HG02571 (cell line): ENCODE measurements around the gene CLOCK.

ENCODE experiments used
- ATAC-seq: cut with Tn5 transposase; IDR thresholded peaks from one replicate; pipeline ENCODE4 v1.9.1; 2021; ENCODE audit warnings: mild to moderate bottlenecking, moderate library complexity; ENCODE audit not compliant: unreplicated experiment

The CLOCK gene

DNA sequence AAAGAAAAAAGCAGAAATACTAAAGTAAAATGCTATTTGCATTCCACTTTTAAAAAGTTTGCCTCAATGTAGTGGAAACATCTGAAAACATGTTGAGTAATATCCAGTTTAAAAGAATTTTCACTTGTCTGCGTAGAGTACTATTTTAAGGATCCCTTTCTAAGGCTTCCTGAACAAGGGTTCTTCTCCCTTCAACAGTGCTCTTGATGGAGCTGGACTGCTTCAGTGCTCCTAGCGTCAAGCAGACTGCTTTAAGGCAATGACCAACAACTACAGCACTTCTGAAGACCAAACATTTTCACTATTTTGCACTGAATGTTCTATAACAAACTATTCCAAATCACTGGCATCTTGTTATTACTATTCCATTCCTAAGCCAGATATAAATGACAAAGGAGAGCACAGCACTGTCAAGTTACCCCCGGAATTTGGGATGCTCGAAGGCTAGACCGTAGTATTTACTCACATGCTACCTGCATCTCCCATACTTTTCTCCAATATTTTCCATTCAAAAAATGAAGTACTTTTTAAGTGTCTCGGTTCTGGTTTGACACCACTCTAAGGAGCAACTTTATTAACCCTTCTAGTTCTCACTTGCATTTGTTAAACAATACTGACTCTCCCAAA lies 114.9 kb downstream of the CLOCK start:
- no peak for ATAC-seq

- no peak for ATAC-seq
Measured at GRCh38 chr4:55424791-55425190, 121.9 kb downstream of the CLOCK start.

DNA sequence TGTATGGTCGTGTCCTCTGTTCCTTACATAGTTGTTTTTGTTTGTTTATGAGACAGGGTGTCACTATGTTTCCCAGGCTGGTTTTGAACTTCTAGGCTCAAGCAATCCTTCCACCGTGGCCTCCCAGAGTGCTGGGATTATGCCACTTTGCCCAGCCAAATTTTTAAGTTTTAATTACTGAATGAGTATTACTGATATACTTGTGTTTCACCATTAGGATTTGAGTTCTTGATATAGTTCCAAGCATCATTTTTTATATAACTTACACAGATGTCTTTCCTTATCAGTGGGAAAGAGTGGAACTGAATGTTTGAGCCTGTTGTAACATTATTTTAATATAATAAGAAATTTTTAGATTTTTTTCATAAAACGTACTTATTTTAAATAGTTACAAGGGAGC lies 130.5 kb downstream of the CLOCK start:
- no peak for ATAC-seq

GRCh38 chr4:55411621-55412020 lies 135.1 kb downstream of the CLOCK start:
- ATAC-seq = no peak

DNA sequence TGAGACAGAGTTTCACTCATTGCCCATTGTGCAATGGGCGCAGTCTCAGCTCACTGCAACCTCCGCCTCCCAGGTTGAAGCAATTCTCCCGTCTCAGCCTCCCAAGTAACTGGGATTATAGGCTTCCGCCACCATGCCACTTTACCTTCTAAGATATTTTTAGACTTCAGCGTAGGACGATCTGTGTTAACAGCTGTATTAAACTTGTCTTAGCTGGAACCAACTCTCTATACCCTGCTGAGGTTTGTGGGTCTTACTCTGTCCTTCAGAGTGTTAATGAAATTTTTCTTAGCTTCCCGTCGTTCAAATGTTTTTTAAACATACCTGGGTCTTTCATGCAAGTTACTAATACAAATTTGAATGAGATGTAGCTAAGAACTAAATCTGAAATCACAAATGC lies 136.3 kb downstream of the CLOCK start:
- ATAC-seq = no peak

DNA sequence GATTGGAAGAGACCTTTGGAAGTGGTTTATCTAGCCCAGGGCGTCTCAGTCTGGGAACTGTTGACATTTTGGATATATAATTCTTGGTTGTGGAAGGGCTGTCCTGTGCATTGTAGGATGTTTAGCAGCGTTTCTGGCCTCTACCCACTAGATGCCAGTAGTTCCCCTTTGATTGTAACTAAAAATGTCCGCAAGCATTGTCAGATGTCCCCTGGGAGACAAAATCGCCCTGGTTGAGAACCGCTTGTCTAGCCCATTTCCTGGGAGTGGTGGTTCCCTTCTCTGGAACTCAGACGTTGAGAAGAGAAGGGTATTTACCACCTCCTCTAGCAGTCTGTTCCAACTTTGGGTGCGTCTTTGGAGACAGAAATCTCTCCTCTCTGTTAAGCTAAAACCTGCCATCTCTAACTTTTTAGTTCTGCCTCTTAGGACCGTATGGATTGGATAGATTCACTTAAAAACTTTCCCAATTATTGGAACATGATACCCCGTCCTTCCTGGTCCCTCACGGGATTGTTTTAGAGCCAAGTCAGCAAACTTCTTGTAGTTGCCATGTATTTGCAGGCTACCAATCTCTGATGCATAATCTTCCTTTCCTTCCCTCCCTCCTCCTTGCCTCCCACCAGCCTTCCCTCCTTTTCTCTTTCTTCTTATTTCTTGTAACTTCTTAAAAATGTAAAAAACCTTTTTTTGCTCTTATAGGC lies 137.1 kb downstream of the CLOCK start:
- ATAC-seq = no peak

GRCh38 chr4:55407764-55408163 lies 138.9 kb downstream of the CLOCK start:
- ATAC-seq = no peak

GRCh38 chr4:55407119-55407518 lies 139.6 kb downstream of the CLOCK start:
- ATAC-seq = no peak

- no peak for ATAC-seq
Measured at GRCh38 chr4:55406545-55406944, 140.2 kb downstream of the CLOCK start.

DNA sequence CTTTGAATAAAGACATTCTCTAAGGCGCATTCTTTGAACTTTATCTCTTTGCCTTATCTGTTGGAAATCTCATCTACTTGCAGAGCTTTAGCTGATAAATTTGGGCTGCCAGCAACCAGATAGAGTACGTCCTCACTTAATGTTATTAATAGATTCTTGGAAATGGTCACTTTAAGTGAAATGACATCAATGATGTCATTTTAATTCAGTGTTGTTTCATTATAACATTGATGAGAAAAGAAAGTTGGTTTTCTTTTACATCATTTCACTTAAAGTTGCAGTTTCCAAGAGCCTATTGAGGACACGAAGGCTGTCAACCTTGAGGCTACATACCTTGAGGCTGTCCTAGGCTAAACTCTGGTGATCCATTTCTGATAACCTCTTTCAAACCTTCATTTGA lies 141.6 kb downstream of the CLOCK start:
- no peak for ATAC-seq

DNA sequence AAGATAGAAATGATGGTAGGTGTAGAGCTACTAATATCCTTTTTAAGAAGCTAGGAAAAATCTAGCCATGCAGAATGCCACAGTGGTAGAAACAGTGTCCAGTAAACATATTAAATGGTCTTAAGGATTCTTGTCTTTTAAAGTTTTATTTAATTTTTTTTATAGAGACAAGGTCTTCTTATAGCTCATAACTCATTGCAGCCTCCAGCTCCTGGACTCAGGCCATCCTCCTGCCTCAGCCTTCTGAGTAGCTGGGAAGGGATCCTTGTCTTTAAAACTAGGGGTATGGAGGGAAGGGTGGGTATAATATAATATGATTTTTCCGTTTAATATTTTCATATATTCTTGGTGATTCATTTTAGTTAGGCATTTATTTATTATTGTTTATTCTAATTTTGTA lies 147.1 kb downstream of the CLOCK start:
- ATAC-seq = no peak

DNA sequence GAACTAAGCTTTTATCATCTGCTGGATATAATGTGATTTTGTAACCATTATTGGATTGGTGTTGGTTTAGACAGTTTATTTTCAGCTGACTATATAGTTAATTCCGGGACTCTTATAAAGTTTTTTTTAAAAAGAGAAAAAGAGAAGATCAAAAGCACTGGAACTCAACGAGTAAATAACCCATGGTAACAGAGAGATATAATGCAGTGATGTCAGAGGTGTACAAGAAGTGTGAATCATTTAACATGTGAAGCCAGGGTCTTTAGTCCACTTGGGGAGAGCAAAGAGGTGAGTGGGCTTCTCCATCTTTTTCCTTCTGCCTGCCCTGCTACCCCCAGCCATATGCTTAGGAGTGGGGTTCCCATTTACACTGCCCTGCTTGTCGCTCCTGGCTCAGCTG lies 147.7 kb downstream of the CLOCK start:
- ATAC-seq = no peak

DNA sequence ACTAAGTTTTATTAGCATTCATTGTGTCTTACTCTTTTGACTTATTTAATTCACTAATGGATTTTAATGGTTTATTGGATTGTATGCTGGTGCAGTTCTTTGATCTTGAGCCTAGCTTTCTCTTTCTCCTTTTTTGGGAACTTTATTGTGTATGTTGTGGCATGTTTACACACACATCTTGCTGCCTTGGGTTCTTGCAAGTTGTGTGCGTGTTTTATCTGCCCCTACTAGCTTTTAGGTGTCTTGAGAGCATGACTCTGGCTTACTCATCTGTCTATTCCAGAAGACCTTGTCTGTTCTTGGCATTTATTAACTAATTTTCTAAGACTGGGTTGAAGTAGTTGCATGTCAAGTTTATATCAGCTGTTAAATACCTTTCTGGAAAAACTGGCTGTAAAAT lies 148.2 kb downstream of the CLOCK start:
- ATAC-seq = no peak

GRCh38 chr4:55397520-55398321 lies 149.0 kb downstream of the CLOCK start:
- no peak for ATAC-seq

GRCh38 chr4:55397126-55397436 lies 149.6 kb downstream of the CLOCK start:
- no peak for ATAC-seq

GRCh38 chr4:55396308-55397125 lies 150.2 kb downstream of the CLOCK start:
- peak; percentile 28 for ATAC-seq

DNA sequence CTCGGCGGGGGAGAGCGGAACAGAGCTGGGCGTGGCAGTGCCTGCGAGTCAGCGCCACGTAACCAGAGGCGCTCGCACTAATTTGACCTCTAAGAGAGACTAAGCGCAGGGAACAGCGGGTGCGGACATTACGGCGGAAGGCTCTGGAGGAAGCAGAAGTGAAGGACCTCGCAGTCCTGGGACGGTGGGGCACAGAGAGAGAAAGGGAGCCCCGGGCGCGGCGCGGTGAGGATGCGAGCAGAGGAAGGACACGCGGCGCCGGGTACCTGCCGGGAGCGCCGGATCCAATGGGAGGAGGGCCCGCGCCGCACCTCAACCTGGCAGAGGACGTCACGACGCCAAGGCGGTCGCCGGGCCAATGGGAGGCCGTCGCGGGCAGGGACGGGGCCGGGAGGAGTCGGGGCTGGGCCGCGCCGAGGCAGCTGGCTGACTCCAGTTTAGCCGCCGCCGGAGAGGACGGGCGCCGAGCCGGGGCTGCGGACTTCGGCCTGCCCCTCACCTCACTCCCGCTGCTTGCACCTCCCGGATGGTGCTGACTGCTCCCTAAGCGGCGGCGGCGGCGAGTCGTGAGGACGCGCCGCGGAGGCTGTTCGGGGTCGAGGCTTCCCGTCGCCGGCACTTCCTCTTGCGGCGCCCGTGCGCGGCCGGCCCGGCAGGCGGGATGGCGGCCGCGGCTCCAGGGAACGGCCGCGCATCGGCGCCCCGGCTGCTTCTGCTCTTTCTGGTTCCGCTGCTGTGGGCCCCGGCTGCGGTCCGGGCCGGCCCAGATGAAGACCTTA lies 151.0 kb downstream of the CLOCK start, which contains the start of gene TMEM165:
TMEM165 (plus strand) TSS at position 429 of the 779 bp plus-strand sequence; CDS start at position 662, 233 bp downstream.
- peak; percentile 94 for ATAC-seq

- ATAC-seq = peak; percentile 0
Measured at GRCh38 chr4:55395218-55395528, 151.5 kb downstream of the CLOCK start.

DNA sequence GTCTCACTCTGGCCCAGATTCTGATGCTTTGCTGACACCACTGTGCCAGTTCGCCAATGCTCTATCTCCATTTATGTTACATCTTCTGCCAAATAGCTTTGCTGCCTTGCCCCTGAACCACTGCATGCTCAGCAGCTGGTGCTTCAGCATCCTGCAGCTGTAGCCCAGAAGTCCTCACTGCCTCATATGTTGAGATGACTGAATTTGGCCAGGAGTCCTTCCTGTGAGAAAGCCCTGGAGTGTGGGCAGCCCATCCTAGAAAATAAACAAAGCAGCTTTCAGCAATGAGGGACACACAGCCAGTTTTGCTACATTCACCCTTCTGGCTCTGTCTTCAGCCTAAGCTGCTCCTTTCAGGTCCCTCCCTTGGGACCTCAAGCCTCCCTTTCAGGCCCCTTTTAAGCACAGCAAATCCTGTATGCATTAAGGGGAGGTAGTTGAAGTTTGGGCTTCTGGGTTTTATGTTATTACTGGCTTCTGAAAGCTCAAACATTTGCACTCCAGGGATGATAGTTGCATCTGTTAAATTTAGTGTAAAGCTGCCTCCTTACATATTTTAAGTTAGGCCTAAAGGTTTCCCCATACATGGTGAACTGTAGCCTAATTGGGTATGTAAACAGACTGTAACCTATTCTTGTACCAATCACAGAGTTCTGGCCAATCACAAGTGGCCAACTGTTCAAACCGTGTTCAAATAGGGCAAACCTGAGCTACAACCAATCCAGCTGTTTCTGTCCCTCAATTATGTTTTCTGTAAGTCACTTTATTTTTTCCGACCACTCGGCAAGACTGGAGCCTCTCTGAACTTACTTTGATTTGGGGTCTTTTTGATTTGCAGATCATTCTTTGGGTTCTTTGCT lies 153.0 kb downstream of the CLOCK start:
- ATAC-seq = no peak

GRCh38 chr4:55386840-55387239 lies 159.9 kb downstream of the CLOCK start:
- no peak for ATAC-seq
